Superior temporal gyrus (tissue), 1 donor: ENCODE results near the gene PPP5C.
"Not testable (repeated sequence)": the region's sequence is repeated elsewhere in the genome, so short reads cannot be mapped to it uniquely, and the experiment has no call there.

ENCODE experiments used
- DNase-seq: peaks from one replicate; pipeline ENCODE4 v3.0.0-alpha.2; 2016; ENCODE audit errors: extremely low spot score

Gene PPP5C

GRCh38 chr19:46407856-46408663 is 61.2 kb downstream of the PPP5C start:
- no peak for DNase-seq

DNA sequence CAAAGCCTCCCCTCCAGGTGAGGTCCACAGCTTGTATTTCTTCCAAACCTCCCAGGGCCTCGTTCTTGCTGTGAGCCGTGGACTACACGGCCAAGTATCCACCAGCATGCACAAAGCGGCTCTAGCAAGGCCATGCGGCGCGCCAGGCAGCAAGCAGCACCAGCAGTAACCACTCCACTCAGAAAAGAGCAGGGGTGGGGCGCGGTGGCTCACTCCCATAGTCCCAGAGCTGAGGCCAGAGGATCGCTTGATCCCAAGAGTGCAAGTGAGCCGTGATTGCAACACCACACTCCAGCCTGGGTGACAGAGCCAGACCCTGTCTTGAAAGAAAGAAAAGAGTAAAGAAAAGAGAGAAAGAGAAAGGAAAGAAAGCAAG is 61.8 kb downstream of the PPP5C start:
- no peak for DNase-seq

DNA sequence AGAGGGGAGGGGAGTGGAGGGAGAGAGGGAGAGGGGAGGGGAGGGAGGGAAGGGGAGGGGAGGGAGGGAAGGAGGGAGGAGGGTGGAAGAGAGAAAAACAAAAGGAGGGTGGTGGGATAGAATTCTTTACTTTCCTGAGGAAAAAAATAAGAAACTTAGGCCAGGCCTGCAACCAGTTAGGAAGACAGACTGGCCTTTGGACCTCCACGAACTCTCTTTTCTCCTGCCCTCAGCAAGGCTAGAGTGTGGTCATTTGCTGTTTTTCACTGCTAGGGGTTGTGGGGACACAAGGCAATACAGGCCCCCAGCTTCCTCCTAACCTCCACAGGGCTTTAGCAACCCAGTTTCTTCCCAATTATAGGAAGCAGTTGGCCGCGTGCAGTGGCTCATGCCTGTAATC is 62.3 kb downstream of the PPP5C start:
- no peak for DNase-seq

- DNase-seq = no peak
These were observed 63.6 kb downstream of the PPP5C start for GRCh38 chr19:46410205-46411087.

DNA sequence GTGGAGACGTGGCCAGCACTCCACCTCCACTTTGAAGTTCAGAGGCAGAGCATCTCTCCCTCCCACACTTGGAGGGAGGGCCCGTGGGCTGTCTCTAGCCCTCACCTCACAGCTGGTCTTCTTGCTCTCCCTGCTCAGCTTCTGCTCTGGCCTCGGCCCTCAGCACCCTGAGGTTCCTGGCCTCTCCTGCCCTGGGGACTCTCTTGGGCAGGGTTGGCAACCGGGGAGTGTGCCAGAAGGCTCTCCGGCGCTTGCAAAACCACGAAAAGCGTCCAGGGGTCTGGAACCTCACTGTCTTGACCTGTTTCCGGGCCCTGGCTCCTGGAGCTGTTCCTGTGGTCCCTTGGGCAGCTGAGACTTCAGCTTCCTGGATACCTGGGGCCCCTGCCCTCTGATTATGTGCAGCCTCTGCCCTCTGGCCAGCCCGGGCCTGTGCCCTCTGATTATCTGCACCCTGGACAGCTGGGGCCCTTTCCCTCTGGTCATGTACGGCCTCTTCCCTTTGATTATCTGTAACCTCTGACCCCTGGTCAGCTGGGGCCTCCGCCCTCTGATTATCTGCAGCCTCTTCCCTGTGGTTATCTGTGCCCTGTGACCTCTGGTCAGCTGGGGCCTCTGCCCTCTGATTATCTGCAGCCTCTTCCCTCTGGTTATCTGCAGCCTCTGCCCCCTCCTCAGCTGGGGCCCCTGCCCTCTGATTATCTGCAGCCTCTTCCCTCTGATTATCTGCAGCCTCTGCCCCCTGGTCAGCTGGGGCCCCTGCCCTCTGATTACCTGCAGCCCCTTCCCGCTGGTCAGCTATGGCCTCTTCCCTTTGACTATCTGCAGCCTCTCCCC is 64.4 kb downstream of the PPP5C start:
- no peak for DNase-seq

- no peak for DNase-seq
These were observed 65.2 kb downstream of the PPP5C start for GRCh38 chr19:46411925-46412649.

DNA sequence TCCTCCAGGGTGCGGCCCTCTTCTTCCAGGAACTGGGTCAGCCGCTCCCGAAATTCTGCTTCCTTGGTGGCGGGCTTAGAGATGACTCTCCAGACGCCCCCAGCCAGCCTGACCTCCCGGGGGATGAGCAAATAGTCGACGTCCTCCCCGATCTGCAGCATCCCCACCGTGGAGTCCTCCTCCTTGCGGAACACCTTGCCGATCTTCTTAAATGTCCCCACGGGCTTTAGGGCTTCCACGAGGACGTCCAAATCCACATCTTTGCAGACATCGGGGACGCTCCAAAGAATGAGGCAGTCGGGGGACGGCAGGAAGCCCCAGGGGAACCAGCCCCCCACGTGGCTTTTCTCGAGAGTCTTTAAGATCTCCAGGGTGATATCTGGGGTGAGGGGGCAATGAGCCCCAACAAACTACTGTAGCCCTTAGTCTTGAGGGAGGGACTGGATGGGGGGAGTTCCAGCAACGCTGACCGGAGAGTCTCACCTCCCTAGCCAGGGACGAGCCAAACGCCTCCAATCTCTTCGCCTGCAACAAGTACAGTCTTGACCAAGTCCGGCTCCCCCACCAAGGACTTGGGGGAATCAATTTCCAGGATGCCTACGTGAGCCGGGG is 65.9 kb downstream of the PPP5C start:
- no peak for DNase-seq

- DNase-seq = no peak
These were observed 66.6 kb downstream of the PPP5C start, which contains the start of gene CCDC8 for GRCh38 chr19:46413262-46414031. Gene CCDC8, minus strand, starts transcription at chr19:46413564. Its CDS starts 754 bp downstream, at chr19:46412810.

GRCh38 chr19:46414899-46415298 is 68.0 kb downstream of the PPP5C start:
- not testable (repeated sequence) for DNase-seq

- peak; percentile 64 for DNase-seq
These were observed 69.2 kb downstream of the PPP5C start for GRCh38 chr19:46415804-46416709.

DNA sequence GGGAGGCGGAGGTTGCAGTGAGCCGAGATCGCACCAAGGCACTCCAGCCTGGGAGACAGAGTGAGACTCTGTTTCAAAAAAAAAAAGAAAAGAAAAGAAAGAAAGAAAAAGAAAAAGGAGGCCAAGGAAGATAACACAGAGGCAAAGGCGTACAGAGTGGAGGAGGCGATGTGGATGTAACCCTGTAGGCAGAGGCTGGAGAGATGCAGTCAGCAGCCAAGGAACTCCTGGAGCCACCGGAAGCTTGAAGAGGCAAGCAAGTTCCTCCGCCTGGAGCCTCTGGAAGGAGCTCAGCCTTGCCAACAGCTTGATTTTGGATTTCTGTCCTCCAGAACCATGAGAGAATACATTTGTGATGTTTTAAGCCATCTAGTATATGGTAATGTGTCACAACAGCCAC is 73.2 kb downstream of the PPP5C start:
- DNase-seq = no peak

DNA sequence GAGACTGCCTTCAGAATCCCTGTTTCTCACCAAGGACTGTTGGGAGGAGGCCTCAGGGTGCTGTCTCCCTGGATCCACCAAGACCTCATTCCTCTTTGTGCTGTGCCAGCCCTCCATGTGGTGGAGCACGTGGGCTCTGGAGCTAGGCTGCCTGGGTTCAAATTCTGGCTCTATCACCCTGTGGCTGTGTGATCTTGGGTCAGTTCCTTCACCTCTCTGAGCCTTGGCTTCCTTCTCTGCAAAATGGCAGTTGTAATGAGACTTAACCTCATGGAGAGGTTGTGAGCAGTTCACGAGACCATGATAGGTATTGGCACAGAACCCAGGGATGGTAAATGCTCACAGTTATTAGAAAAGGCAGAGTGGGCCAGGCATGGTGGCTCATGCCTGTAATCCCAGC is 75.5 kb downstream of the PPP5C start:
- no peak for DNase-seq

DNA sequence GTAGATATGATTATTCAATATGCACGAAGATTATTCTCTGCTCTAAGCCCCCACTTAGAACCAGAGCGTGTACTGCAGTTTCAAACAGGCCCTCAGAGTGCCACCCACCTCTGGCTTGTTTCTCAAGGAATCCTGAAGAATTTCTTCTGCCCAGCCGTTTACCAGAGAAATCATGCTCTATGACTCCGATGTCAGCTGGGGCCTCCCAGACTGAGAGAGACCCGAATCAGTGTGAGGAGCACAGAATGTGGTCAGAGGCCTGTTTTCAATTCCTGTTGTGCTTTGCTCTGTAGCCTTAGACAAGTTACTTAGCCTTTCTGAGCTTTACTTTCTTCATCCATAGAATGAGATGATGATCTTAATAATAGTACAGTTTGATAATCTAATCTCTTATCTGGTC is 76.3 kb downstream of the PPP5C start:
- DNase-seq = no peak

- peak; percentile 42 for DNase-seq
These were observed 79.2 kb downstream of the PPP5C start for GRCh38 chr19:46426035-46426505.

DNA sequence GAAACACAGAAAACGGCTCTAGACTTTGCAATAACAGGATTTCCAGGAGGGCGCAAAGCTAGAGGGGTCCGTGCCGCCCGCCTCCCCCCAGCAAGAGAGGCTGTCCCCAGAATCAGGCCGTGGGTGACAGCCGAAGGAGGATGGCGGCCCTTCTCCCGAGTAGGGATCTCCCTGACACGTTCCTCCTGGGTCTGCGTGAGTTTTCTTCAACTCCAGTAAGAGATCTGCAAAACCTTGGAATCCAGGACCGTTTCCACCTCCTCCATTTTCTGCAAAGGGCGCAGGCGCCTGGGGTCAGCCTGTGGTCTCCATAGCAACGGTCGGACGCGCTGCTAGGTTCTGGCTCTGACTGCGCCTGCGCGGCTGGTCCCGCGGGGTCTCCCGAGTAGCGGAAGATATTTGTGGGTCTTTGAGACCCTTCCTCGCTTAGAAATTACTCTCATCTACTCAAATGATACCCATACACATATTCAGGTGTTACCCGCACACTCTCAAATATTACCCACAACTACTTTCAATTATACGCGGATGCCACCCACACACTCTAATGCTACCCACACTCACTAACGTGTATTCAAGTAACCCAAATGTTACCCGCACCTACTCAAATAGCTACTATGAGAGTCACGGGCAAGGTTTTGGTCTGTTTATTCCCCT is 79.7 kb downstream of the PPP5C start:
- peak; percentile 87 for DNase-seq

DNA sequence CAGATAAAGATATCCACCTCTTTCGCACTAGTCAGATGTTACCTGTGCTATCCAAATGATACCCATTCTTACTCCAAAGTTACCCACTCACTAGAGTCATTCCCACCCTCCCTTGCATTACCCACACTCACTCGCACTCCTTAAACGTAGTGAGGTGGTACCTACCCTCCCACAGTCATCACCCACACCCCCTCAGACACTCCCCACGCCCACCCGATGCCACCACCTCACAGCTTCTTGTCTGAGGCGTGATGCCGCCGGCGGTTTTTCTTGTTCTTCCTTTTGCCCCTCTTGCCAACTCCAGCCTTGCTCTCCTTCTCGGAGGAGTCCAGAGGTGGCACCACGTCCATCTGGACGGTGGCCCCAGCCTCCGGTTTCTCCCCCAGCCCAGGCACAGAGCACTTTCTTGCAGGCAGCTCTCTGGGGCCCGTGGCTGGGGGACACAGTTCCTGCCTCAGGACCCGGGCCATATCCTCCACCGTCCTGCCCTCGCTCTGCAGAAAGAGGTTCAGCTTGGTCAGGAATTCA is 80.7 kb downstream of the PPP5C start:
- DNase-seq = no peak

- peak; percentile 88 for DNase-seq
These were observed 81.6 kb downstream of the PPP5C start, which contains the start of gene PNMA8C for GRCh38 chr19:46428239-46429135. Gene PNMA8C, minus strand, starts transcription at chr19:46428936. Its CDS starts 577 bp downstream, at chr19:46428359.
